NCI-H82 treated with DMSO at 0.1 percent for 48 hours (cell line): ENCODE results near the gene FHOD3.

ENCODE experiments used
- DNase-seq: peaks from one replicate; lab custom pipeline; 2025; ENCODE audit not compliant: unreplicated experiment; lab: John Stamatoyannopoulos, UW

The FHOD3 gene

GRCh38 chr18:36321658-36322407 lies 24.3 kb downstream of the FHOD3 start:
- no peak for DNase-seq

- no peak for DNase-seq
Measured at GRCh38 chr18:36322408-36322728, 24.9 kb downstream of the FHOD3 start.

- DNase-seq, result no peak
Measured at GRCh38 chr18:36322734-36323133, 25.2 kb downstream of the FHOD3 start.

- no peak for DNase-seq
Measured at GRCh38 chr18:36323421-36323820, 25.9 kb downstream of the FHOD3 start.

GRCh38 chr18:36325846-36326245 lies 28.3 kb downstream of the FHOD3 start:
- DNase-seq, result no peak

GRCh38 chr18:36326771-36327170 lies 29.3 kb downstream of the FHOD3 start:
- DNase-seq, result no peak

GRCh38 chr18:36327352-36328316 lies 30.1 kb downstream of the FHOD3 start:
- no peak for DNase-seq

GRCh38 chr18:36328385-36328858 lies 30.9 kb downstream of the FHOD3 start:
- DNase-seq, result no peak

GRCh38 chr18:36328916-36329315 lies 31.4 kb downstream of the FHOD3 start:
- DNase-seq, result no peak

- DNase-seq, result no peak
Measured at GRCh38 chr18:36329684-36330434, 32.3 kb downstream of the FHOD3 start.

- no peak for DNase-seq
Measured at GRCh38 chr18:36330435-36331052, 33.0 kb downstream of the FHOD3 start.

GRCh38 chr18:36331521-36331971 lies 34.0 kb downstream of the FHOD3 start:
- no peak for DNase-seq

GRCh38 chr18:36333414-36333813 lies 35.9 kb downstream of the FHOD3 start:
- no peak for DNase-seq

- DNase-seq, result no peak
Measured at GRCh38 chr18:36334798-36335197, 37.3 kb downstream of the FHOD3 start.

GRCh38 chr18:36335476-36336279 lies 38.2 kb downstream of the FHOD3 start:
- no peak for DNase-seq

- no peak for DNase-seq
Measured at GRCh38 chr18:36337679-36338402, 40.3 kb downstream of the FHOD3 start.

GRCh38 chr18:36338403-36338933 lies 41.0 kb downstream of the FHOD3 start:
- no peak for DNase-seq

- no peak for DNase-seq
Measured at GRCh38 chr18:36340246-36340645, 42.7 kb downstream of the FHOD3 start.

- no peak for DNase-seq
Measured at GRCh38 chr18:36341944-36342343, 44.4 kb downstream of the FHOD3 start.
